Activated CD8-positive, alpha-beta T cell treated with anti-CD3 and anti-CD28 coated beads, Interleukin-2, amount 10 ng/mL, durations not matched to agents 7 days and 5 days (primary cell): ENCODE measurements around the gene SDK2. TPM values are rescaled to one million over a fixed set of nuclear protein-coding genes. Genes with fewer than 3 reads are reported as not detected.

Experiments
- ATAC-seq: fragments of 150-1000 bp; cut with Tn5 transposase; one replicate; pipeline ENCODE4 v1.10.0; 2021; ENCODE audit warnings: moderate library complexity
- CTCF ChIA-PET: fragments of 350-600 bp; sonication (Branson Sonifier 250); formaldehyde crosslinking; loops from one replicate; lab custom pipeline; 2021; ENCODE audit warnings: antibody characterized with exemption; lab: Charles Lee
- POLR2A ChIA-PET: fragments of 350-600 bp; sonication (Branson Sonifier 250); formaldehyde crosslinking; loops from one replicate; lab custom pipeline; 2021; ENCODE audit warnings: antibody characterized with exemption; lab: Charles Lee
- DNase-seq: peaks from one replicate; pipeline ENCODE4 v3.0.0-alpha.2; 2020
- H3K27ac Mint-ChIP-seq: one replicate; pipeline ENCODE4 v1.8.0; 2021; ENCODE audit warnings: mild to moderate bottlenecking, mixed read lengths
- H3K27me3 Mint-ChIP-seq: one replicate; pipeline ENCODE4 v1.8.0; 2021; ENCODE audit warnings: low read depth, mixed read lengths
- H3K36me3 Mint-ChIP-seq: one replicate; pipeline ENCODE4 v1.8.0; 2021; ENCODE audit warnings: low read depth, mixed read lengths
- H3K4me1 Mint-ChIP-seq: one replicate; pipeline ENCODE4 v1.8.0; 2021; ENCODE audit warnings: low read depth, mixed read lengths
- H3K4me3 Mint-ChIP-seq: one replicate; pipeline ENCODE4 v1.8.0; 2021; ENCODE audit warnings: mild to moderate bottlenecking, mixed read lengths
- H3K9me3 Mint-ChIP-seq: one replicate; pipeline ENCODE4 v1.8.0; 2022; ENCODE audit warnings: mixed read lengths; ENCODE audit not compliant: insufficient read depth
- total RNA-seq, 2 experiments: library from RNA; stranded (reverse); gene quantifications; one replicate each; pipeline ENCODE4 v1.2.3, GENCODE V29; 2021

SDK2 gene
- total RNA-seq, 2 experiments from 2014 or later = 18.4 to 20.0 TPM

GRCh38 chr17:73506470-73507435 lies 137.5 kb downstream of the SDK2 start:
- no peaks in the 10 kb centered on the region for H3K9me3 Mint-ChIP-seq
- ATAC-seq = no peak
- CTCF ChIA-PET = no interaction called here
- POLR2A ChIA-PET = no interaction called here
- H3K27me3 Mint-ChIP-seq = no peaks in the 10 kb centered on the region
- no peak overlapping the region for H3K4me3 Mint-ChIP-seq
- H3K4me1 Mint-ChIP-seq = no peaks in the 10 kb centered on the region
- DNase-seq = no peak
- H3K27ac Mint-ChIP-seq = no peak overlapping the region
- no peaks in the 10 kb centered on the region for H3K36me3 Mint-ChIP-seq

GRCh38 chr17:73503560-73503959 lies 140.7 kb downstream of the SDK2 start:
- Mint-ChIP-seq H3K27ac (no peak overlapping the region), H3K9me3 (no peaks in the 10 kb centered on the region), H3K4me3 (no peak overlapping the region), H3K27me3 (no peaks in the 10 kb centered on the region), H3K4me1 (no peaks in the 10 kb centered on the region), H3K36me3 (no peaks in the 10 kb centered on the region)
- ATAC-seq = no peak
- POLR2A ChIA-PET = no interaction called here
- no peak for DNase-seq
- CTCF ChIA-PET = no interaction called here

DNA sequence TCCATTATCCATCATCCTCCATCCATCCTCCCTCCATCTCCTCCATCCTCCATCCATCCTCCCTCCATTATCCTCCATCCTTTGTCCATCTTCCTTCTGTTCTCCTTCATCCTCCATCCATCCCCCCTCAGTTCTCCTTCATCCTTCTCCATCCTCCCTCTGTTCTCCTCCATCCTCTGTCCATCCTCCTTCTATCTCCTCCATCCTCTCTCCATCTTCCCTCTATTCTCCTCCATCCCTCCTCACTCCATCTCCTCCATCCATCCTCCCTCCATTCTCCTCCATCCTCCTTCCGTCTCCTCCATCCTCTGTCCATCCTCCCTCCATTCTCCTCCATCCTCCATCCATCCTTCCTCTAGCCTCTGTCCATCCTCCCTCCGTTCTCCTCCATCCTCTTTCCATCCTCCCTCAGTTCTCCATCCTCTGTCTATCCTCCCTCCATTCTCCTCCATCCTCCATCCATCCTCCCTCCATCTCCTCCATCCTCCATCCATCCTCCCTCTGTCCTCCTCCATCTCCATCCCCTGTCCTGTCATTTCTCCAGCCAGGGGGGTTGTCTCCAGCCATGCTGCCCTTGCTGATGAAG lies 143.7 kb downstream of the SDK2 start:
- no peak overlapping the region for H3K4me3 Mint-ChIP-seq
- ChIA-PET POLR2A (no interaction called here), CTCF (no interaction called here)
- no peaks in the 10 kb centered on the region for H3K9me3 Mint-ChIP-seq
- H3K27ac Mint-ChIP-seq = no peak overlapping the region
- DNase-seq = no peak
- no peak for ATAC-seq
- no peaks in the 10 kb centered on the region for H3K36me3 Mint-ChIP-seq
- H3K4me1 Mint-ChIP-seq = no peaks in the 10 kb centered on the region
- no peaks in the 10 kb centered on the region for H3K27me3 Mint-ChIP-seq

DNA sequence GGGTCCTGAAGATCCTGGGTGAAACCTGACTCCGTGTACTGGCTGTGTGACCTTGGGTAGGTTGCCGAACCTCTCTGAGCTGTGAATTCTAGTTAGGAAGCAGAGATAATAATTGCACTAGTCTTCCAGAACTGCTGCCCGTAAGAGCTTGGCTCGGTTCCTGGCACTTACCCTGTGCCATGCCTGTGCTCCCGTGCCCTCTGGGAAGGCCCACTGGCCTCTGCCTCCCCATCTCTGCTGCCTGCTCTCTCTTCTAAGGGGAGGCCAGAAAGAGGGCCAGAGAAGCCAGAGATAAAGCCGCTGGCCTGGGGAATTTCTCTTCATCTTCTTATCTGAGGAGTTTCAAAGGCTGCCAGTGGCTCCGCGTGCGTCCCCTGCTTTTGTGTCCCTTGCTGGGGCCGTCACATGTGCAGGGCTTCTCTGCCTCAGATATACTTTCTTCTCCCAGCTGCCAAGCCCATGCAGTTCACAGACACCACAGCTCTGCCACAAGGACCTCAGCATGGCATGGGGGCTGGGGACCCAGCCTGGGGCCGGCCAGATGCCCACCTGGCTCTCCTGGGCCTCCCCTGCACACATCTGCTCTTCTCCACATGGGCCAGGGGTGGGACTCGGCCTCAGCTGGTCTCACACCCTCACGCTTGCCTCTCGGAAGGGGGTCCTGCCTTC lies 145.2 kb downstream of the SDK2 start:
- Mint-ChIP-seq H3K36me3 (no peaks in the 10 kb centered on the region), H3K9me3 (no peaks in the 10 kb centered on the region), H3K4me3 (no peak overlapping the region), H3K27ac (no peak overlapping the region), H3K4me1 (no peaks in the 10 kb centered on the region), H3K27me3 (no peaks in the 10 kb centered on the region)
- ATAC-seq = no peak
- ChIA-PET POLR2A (no interaction called here), CTCF (no interaction called here)
- no peak for DNase-seq

GRCh38 chr17:73498176-73498575 lies 146.1 kb downstream of the SDK2 start:
- H3K9me3 Mint-ChIP-seq = no peaks in the 10 kb centered on the region
- ChIA-PET POLR2A (no interaction called here), CTCF (no interaction called here)
- no peak for ATAC-seq
- no peaks in the 10 kb centered on the region for H3K36me3 Mint-ChIP-seq
- no peak overlapping the region for H3K4me3 Mint-ChIP-seq
- H3K27me3 Mint-ChIP-seq = no peaks in the 10 kb centered on the region
- H3K4me1 Mint-ChIP-seq = no peaks in the 10 kb centered on the region
- H3K27ac Mint-ChIP-seq = no peak overlapping the region
- no peak for DNase-seq

DNA sequence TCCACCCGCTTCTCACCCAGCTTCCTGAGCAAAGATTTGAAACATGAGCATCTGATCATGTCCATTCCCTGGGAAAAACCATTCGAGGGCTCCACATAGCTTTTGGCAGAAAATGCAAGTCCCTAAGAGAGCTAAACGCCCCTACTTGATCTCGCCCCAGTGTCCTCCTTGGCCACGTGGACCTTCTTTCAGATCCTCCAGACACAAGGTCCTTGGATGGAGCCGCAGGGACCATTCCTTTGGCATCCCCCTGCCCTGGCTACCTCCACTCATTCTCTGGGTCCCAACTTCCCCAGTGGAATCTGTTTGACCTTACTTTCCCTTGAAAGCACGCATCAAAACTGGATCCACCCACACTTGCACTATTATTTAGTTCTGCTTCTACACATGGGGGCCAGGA lies 146.5 kb downstream of the SDK2 start:
- no peak overlapping the region for H3K27ac Mint-ChIP-seq
- no peak overlapping the region for H3K4me3 Mint-ChIP-seq
- ChIA-PET CTCF (no interaction called here), POLR2A (no interaction called here)
- no peaks in the 10 kb centered on the region for H3K4me1 Mint-ChIP-seq
- DNase-seq = no peak
- ATAC-seq = no peak
- H3K27me3 Mint-ChIP-seq = no peaks in the 10 kb centered on the region
- H3K9me3 Mint-ChIP-seq = no peaks in the 10 kb centered on the region
- H3K36me3 Mint-ChIP-seq = no peaks in the 10 kb centered on the region

GRCh38 chr17:73496232-73496631 lies 148.0 kb downstream of the SDK2 start:
- POLR2A ChIA-PET = no interaction called here

DNA sequence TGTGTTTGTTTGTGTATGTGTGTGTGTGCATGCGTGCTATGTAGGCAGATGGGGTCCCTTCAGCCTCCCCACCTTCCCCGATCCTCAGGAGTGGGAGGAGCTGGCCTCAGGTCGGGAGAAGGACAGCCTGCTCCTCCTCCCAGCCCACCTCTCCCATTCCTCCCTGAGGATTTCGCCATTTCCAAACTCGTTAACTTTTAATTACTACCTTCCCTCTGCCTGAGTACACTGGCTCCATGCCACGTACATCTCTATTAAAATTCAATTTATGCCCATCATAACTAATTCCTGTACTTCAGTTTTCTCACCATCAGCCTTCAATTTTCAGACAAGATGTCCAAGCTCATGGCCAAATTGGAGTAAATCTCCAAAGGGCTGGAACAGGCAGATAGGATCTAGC lies 148.6 kb downstream of the SDK2 start:
- Mint-ChIP-seq H3K27ac (no peak overlapping the region), H3K9me3 (no peaks in the 10 kb centered on the region), H3K27me3 (no peaks in the 10 kb centered on the region), H3K4me3 (no peak overlapping the region), H3K36me3 (no peaks in the 10 kb centered on the region), H3K4me1 (no peaks in the 10 kb centered on the region)
- CTCF ChIA-PET = no interaction called here
- no peak for DNase-seq
- POLR2A ChIA-PET = no interaction called here
- ATAC-seq = no peak

More at GRCh38 chr17:73496232-73496631, 148.0 kb downstream of the SDK2 start:
- Mint-ChIP-seq H3K36me3 (no peaks in the 10 kb centered on the region), H3K4me3 (no peak overlapping the region), H3K27me3 (no peaks in the 10 kb centered on the region), H3K4me1 (no peaks in the 10 kb centered on the region), H3K27ac (no peak overlapping the region), H3K9me3 (no peaks in the 10 kb centered on the region)
- ATAC-seq (no peak), DNase-seq (no peak)
- CTCF ChIA-PET = no interaction called here

DNA sequence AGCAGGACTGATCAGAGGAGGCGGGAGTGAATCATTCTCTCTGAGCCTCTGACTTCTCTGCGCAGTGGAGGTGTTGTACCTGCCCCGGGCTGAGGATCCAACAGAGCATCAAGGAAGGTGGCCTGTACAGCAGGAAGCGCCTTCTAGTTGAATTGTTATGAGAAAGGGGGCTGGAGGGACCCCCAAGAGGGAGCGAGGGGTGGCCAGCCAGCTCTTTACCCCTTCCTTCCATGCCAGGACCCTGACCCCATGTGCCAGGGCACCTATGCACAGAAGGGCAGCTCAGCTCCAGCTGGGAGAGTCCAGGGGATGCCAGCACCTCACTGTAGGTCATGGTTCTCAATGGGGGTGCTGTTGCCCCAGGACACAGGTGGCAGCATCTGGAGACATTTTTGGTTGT lies 149.3 kb downstream of the SDK2 start:
- H3K4me1 Mint-ChIP-seq = no peaks in the 10 kb centered on the region
- POLR2A ChIA-PET = no interaction called here
- no peaks in the 10 kb centered on the region for H3K9me3 Mint-ChIP-seq
- H3K36me3 Mint-ChIP-seq = no peaks in the 10 kb centered on the region
- DNase-seq (no peak), ATAC-seq (no peak)
- no peak overlapping the region for H3K27ac Mint-ChIP-seq
- CTCF ChIA-PET = no interaction called here
- H3K27me3 Mint-ChIP-seq = no peaks in the 10 kb centered on the region
- no peak overlapping the region for H3K4me3 Mint-ChIP-seq

GRCh38 chr17:73493956-73494926 lies 150.0 kb downstream of the SDK2 start:
- H3K36me3 Mint-ChIP-seq = no peaks in the 10 kb centered on the region
- ChIA-PET POLR2A (no interaction called here), CTCF (no interaction called here)
- ATAC-seq (no peak), DNase-seq (no peak)
- no peaks in the 10 kb centered on the region for H3K9me3 Mint-ChIP-seq
- no peaks in the 10 kb centered on the region for H3K27me3 Mint-ChIP-seq
- H3K27ac Mint-ChIP-seq = no peak overlapping the region
- H3K4me1 Mint-ChIP-seq = no peaks in the 10 kb centered on the region
- H3K4me3 Mint-ChIP-seq = no peak overlapping the region
